Heart left ventricle (tissue), 13 donors: ENCODE data around the gene COX6B2.

Experiments
- CTCF ChIP-seq, 12 donors: fragments of 200-600 bp; sonication (generic) in 4 of 12; IDR thresholded peaks; one replicate each; pipeline versions ENCODE4 v1.5.0 to v1.8.0; 2018 to 2022; ENCODE audit warnings: antibody characterized with exemption in 12 of 12, mild to moderate bottlenecking in 5 of 12
- POLR2A ChIP-seq, 2 donors: fragments of 450-650 bp; IDR thresholded peaks; one replicate each; pipeline ENCODE4 v1.6.1; 2017; ENCODE audit warnings: antibody characterized with exemption in 2 of 2, mild to moderate bottlenecking in 2 of 2, moderate library complexity in 2 of 2
- donor health status: ischemic (EF 13 %, LVEDD 7.1; RV severe dilation, severe dysfunction).
- donor health status: DM: no; HTN: yes; CAD: no.
- donor health status: DM: no; HTN: no; CAD: no.
- donor health status: ischemic (EF 25% LVEDD 6.9; RV normal size, moderate dysfunction).
- donor health status: ischemic (EF 25% LVEDD 5.7; RV mildly dilated, moderate dysfunction).
- donor health status: ischemic (EF 35%, LVEDD 5.7; RV mildly dilated, moderate dysfunction).
- donor health status: nonischemic (EF 11% LVEDD 7.7; RV severe dilation, severe dysfunction).
- donor health status: DM: yes; HTN: yes; CAD: no.
- donor health status: PGD.
- donor health status: ischemic (EF 29% LVEDD 5.4; RV normal size, mild dysfunction).
- donor health status: nonischemic (EF 23%, LVEDD 6.1; RV moderate dilation, normal function).

DNA sequence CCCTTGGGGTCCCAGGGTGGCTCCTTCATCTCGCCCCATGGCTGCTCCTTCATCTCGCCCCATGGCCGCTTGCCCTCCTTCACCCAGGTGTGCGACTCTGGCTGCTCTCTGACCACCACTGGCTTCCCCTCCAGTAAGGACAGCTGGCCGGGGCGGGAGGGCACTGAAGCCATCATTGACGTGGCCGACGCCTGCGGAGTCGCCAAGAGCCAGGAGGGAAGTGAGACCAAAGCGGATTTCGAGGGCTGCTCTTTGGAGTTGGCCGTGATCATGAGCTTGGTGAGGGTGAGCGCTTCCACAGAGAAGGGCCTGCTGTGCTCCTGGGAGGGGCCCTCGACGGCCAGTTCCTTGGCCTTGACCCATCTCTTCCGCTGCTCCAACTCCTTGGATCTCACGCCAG is 4.0 kb upstream of the COX6B2 start:
- TF ChIP-seq CTCF (IDR thresholded peaks at IDR 0.05) = no peak
- TF ChIP-seq POLR2A (IDR thresholded peaks at IDR 0.05) = no peak
